Activated CD4-positive, alpha-beta T cell treated with anti-CD3 and anti-CD28 coated beads for 36 hours (primary cell): ENCODE measurements around the gene PATJ. TPM values are rescaled to one million over a fixed set of nuclear protein-coding genes. Genes with fewer than 3 reads are reported as not detected.

Experiments used
- microRNA-seq: library from miRNA; unstranded; fragments of <30 nt; microRNA quantifications from one replicate; pipeline ENCODE4 v1.2.0, GENCODE V29; 2021; ENCODE audit warnings: borderline replicate concordance
- total RNA-seq, 2 experiments: library from RNA; stranded (reverse); gene quantifications; one replicate each; pipeline ENCODE4 v1.2.3, GENCODE V29; 2021

Gene PATJ
- total RNA-seq, 2 experiments from 2014 or later: 12.6 to 12.8 TPM

Small RNA genes within 50 kb of the gene (microRNA-seq; reads per million reads assigned to microRNA genes)
- gene MIR3116-1: not detected
- gene MIR3116-2: not detected

Other genes starting within 250 kb of the PATJ start
- 10 to 100 TPM; 20.8 to 26.4 TPM for gene TM2D1, start 17.3 kb upstream of the PATJ start, total RNA-seq